Embryonic facial prominence (tissue), 1 donor: ENCODE results near the gene SNIP1.
"Not testable (repeated sequence)": the region's sequence is repeated elsewhere in the genome, so short reads cannot be mapped to it uniquely, and the experiment has no call there.

ENCODE experiments used
- DNase-seq: peaks from one replicate; pipeline ENCODE4 v3.0.0-alpha.2; 2016; ENCODE audit errors: extremely low spot score

The SNIP1 gene

DNA sequence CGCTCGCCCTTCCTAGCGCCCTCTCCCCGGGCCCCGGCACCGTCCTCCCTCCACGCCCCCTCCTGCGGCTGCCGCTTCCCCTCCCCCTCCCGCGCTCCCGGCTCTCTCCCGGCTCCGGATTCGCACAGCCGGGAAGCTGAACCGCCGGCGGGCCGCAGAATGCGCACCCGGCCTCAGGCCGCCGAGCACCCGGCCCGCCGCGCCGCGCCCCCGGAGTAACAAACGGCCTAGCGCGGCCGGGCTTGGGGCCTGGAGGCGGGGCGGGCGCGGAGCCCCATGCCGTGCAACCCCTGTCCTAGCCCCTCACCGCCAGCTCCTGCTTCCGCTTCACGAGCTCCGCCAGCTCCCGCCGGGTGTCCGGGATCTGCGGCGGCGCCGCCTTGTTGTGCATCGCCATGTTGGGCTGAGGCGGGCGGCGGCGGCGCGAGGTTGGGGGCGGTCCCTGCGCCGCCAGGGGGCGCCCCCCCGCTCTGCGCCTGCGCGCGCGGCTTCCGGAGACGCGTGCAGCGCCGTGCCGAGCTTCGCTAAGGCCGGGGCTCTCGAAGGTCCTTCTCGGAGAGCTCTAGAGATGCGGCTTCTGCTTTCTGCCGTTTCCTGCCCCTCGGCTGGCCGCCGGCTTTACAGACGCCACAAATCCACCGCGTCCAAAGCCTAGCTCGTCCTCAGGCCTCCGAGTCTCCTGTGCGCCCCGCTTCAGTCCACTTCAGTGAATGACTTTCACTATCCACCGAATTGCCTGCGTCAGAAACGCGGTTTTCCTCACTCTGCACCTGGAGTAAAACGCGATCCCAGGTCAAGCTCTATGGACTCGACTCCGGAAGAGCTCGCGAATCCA, 39.5 kb downstream of the SNIP1 start, which contains the start of gene MEAF6:
MEAF6 (minus strand) TSS at position 417 of the 835 bp plus-strand sequence; CDS start at position 397, 20 bp downstream.
- peak; percentile 36 for DNase-seq

DNA sequence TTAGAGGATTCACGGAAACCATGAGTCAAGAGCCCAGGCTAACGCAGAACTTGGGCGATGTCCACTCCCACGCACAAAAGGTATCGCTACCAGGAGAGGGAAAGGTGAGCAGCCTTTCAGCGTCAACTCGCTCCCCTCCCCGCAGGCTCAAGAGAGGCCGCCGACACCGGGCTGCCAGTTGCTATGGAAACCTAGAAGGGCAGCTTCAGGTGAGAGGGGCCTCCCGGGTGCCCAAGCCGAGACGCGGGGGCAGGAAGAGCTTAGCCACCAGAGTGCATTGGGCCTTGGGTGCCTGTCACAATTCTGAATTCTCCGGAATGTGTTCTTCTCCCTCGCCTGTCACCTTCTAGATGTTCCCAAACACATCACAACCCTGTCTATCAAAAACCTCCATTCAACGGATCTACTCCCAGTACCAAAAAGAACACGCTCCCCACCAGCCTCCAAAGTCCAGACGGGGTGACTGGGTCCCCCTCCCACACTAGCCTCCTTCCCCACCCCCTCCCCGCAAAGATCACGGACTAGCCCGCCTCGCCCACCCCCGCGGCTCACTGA, 40.2 kb downstream of the SNIP1 start:
- no peak for DNase-seq

DNA sequence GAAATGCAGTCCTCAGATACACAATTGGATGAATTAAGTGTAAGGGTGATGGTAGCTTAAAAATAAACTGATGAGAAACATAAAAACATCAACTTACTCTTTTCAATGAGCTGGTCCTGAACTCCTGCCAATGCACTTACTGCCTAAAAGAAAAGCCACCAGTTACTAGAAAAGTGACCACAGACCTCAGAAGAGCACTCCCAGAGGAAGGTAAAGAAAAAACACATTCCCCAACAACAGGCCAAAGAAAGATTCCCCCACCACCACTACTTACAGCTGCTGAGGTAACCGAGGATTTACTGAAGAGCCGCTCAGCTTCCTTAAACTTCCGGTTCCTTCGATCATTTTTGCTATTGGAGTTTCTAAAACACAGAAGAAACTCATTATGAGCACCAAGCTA, 44.9 kb downstream of the SNIP1 start:
- no peak for DNase-seq

DNA sequence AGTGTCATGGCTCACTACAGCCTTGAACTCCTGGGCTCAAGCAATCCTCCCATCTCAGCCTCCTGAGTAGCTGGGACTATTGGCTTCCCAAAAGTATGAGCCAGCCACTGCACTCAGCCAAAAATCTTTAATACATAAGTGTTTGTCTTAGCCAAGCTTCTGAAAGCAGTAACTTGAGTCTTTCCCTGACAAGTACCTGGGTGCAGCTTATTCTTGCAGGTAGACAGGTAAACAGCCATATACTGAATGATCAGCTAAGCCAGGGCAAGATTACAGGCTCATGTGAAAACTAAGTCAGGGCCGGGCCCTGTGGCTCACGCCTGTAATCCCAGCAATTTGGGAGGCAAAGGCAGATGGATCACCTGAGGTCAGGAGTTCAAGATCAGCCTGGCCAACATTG, 47.4 kb downstream of the SNIP1 start:
- DNase-seq, result no peak

DNA sequence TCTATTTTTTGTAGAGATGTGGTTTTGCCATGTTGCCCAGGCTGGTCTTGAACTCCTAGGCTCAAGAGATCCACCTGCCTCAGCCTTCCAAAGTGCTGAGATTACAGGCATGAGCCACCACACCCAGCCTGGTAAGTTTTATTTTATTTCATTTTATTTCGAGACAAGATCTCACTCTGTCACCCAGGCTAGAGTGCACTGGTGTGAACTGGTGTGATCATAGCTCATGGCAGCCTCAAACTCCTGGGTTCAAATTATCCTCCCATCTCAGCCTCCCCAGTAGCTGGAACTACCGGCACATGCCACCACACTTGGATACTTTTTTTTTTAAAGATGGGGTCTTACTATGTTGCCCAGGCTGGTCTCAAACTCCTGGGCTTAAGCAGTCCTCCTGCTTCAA, 51.3 kb downstream of the SNIP1 start:
- not testable (repeated sequence) for DNase-seq

DNA sequence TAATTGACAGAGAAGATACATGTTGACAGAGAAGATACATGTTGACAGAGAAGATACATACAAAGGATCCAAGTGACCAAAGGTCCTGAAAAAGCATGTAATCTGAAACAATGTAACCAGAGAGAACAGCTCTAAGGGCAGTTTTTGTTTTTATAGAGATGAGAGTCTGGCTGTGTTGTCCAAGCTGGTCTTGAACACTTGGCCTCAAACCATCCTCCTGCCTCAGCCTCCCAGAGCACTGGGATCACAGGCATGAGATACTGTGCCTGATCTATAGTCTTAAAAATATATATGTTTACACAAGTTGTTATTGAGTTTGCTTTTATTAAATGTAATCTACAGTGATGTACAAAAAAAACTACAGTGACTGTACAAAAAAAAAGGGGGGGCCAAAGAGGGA, 52.0 kb downstream of the SNIP1 start:
- no peak for DNase-seq

DNA sequence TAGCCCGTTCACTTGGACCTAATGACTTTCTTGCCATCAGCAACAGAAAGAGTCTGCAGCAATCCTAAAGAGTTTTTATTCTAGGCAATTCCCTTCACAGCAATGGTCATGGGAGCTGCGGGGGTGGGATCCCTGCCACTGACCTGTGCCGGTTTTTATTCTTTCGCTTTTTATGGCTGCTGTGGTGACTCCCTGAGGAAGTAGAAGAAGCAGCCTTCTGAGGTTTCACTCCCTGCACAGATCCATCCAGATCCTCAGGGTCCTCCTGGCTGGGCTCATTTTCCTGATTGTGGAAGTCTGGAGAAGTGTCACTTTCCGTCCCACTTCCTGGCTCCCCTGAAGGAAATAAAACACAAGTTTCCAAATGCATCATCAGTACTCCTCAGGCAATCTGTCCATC, 52.4 kb downstream of the SNIP1 start:
- DNase-seq, result no peak

DNA sequence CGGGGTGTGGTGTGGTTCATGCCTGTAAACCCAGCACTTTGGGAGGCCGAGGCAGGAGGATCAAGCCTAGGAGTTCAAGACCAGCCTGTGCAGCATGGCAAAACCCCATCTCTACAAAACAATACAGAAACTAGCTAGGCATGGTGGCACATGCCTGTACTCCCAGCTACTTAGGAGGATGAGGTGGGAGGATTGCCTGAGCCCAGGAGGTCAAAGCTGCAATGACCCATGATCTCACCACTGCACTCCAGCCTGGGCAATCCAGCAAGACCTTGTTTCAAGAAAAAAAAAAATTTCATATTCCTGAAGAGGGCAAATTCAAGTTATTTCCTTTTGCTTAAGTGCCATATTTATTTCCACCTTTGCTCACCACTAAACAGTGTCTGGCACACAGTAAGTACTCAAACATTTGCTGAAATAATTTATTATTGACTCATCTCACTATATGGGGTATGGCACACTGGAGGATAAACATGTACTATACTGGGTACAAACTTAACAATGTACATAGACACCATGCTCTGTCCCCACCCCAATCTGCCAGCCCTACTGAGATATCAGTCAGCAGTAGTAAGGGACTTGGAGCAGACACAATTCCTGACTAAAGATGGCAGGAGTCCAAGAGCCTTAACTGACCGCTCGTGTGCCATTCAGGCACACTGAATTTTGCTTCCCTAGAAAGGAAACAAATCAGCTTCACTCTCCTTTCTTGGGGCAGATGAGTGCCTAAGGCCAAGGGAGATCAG, 55.0 kb downstream of the SNIP1 start:
- no peak for DNase-seq

DNA sequence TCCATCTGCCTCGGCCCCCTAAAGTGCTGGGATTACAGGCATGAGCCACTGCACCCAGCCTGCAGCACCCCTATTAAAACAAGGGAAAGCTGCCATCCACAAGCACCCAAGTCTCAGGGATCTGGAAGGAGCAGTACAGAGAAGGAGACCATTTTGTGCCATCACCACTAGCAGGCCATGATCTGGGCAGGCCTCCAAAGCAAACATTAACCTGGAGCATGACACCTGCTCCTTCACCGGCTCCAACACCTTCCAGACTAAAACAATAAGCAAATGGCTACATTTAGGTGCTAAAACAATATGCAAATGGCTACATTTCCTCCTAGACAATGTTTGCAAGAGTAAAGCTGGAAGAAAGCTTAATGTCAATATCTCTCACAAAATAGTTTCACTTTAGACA, 56.3 kb downstream of the SNIP1 start:
- DNase-seq, result no peak

DNA sequence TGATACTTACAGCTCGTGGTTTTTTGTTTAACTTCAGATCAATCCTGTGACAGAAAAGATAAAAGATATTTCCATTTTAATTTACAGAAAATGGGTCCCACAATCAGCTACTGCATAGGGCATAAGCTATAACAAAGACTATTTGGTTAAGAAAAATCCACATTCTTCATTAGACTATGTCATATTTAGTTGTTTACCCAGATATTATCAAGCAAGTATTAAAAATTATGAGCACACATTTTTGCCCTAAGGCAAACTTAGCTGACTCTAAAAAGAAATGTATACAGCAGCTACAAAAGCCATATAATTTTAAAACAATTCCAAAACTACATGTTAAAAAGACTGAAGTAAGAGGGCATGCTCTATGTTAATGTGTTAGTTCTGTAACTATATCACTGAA, 58.2 kb downstream of the SNIP1 start:
- no peak for DNase-seq

DNA sequence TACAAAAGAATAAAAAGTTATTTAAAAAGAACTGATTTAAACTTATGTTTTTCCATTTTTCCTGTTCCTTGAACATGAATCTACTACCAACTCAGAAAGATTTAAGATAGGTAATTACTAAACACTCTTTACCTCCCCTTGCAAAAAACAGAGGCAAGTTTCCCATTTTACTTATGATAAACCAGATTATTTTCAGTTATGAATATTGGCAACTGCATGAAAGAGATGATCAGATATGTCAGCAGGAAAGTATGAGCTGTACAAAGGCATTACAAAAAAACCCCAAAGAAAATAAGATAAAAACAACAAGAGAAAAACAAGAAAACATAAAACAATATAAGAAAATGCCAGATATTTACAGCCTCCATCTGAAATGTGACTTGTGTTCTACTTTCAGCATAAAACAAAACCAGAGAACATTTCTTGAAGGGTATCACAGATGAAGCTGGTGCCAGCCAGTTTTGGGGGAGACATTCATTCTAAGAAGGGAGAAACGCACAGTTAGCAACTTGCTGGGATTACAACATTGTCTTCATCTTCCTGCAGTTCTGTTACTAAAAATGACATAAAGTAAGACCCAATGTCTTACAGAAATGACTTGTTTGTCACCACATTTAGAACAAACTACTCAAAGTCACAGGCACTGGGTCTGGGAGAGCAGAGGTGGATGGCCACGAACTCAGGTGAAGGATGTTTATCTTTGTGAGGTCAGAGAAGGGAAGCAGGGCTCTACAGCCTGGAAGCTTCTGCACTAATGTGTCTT, 60.6 kb downstream of the SNIP1 start:
- DNase-seq, result no peak

DNA sequence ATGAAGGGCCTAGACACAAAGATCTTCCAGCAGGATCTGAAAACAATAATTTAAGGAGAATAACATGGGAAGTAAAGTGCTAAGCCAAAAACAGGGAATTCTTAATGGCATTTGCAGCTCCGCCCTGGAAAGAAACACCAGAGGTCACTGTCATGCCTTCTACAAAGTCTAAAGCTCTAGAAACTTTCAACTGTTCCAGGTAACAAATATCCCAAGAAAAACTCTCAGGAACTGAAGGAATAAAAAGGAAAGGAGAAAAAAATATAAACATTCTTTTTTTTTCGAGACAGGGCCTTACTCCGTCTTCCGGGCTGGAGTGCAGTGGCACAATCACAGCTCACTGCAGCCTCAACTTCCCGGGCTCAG, 66.5 kb downstream of the SNIP1 start:
- no peak for DNase-seq

DNA sequence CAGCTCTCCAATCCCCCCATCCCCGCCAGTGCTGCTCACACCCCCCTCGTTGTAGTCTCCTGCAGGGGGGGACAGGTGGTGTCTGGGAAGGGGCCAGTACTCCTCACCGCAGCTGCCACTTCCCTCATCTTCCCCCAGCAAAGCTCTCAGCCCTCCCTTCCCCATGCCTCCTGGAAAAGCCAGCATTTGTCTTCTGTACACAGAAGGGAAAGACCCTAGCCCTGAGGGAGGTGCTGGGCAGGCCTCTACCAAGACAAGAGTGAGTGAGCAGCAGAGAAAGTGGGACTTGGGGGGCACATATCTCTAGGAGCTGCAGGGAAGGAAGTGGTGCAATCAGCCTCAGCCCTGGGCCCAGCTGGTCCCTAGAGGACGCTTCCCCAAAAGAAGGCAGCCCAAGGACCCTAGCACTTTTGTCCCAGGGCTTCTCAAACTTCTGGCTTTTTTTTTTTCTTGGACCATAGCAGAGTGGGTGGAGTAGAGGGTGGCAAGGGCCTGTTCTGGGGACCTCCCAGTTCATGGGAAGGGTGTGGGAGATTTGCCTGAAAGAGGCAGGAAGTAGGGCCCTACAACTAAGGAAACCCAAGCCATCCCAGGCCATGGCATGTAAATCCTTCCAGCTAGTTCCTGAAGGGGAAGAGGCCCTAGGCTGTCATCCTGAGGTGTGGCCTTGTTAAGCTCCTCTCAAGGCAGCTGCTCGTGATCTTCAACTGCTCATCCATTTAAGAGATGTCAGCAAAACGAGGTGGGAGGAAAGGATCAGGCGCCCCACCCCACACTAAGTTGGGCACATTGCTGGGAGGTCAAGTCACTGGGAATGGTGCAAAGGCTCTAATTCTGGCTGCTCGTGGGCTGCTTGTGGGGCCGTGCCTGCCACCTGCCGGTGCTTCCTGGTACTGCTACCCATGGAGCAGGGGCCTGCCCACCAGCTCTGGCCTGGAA, 67.1 kb downstream of the SNIP1 start:
- DNase-seq, result no peak

DNA sequence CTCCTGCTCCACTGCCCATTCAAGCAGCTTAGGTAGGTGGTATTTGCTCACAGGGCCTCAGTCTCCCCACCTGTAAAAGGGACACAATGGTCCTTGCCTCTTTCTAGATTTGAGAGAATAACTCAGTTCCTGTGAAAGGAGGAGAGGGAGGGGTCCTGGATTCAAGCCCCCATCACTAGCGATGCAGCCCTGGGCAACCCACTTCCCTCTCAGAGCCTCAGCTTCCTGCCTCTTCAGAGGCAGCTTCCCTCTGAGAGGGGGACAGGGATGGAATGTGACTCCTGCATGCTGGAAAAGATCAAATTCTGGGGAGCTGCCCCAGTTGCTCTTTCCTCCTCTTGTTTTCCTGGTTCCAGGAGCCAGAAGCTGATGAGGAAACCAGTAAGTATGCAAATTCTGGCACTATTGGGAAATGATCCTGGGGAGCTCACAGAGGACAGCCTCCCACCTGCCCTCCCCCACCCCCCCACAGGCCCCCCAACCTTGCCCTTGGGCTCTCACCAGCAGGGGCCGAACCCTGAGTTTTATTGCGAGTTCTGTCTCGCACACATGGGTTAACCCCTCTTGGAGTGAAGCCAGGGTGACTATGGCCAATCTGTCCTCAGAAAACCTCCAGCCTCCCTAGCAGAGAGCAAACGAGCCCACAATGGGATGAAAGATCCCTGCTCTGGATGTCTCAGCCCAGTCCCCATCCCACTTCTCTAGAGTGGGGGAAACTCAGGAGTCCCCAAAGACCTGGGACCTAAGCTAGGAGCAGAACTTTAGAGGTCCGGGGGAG, 68.0 kb downstream of the SNIP1 start:
- no peak for DNase-seq
